ENCODE measurements around the gene PARD3.

- TF ChIP-seq EZH2 (IDR thresholded peaks at IDR 0.05; ENCODE audit: borderline replicate concordance) (no peak), CTCF (IDR thresholded peaks at IDR 0.05; ENCODE audit: poor library complexity) (no peak)
Measured at GRCh38 chr10:34641147-34641912, 173.8 kb downstream of the PARD3 start.
